Activated CD4-positive, alpha-beta T cell treated with anti-CD3 and anti-CD28 coated beads, Interleukin-10, Interleukin-2, amounts not matched to agents 100 ng/mL and 50 ng/mL, durations not matched to agents 16 hours and 8 hours (primary cell): ENCODE results near the gene ZBTB24.
"Not testable (repeated sequence)": the region's sequence is repeated elsewhere in the genome, so short reads cannot be mapped to it uniquely, and the experiment has no call there.

Experiments
- DNase-seq: peaks from one replicate; pipeline ENCODE4 v3.0.0-alpha.2; 2020

The ZBTB24 gene

DNA sequence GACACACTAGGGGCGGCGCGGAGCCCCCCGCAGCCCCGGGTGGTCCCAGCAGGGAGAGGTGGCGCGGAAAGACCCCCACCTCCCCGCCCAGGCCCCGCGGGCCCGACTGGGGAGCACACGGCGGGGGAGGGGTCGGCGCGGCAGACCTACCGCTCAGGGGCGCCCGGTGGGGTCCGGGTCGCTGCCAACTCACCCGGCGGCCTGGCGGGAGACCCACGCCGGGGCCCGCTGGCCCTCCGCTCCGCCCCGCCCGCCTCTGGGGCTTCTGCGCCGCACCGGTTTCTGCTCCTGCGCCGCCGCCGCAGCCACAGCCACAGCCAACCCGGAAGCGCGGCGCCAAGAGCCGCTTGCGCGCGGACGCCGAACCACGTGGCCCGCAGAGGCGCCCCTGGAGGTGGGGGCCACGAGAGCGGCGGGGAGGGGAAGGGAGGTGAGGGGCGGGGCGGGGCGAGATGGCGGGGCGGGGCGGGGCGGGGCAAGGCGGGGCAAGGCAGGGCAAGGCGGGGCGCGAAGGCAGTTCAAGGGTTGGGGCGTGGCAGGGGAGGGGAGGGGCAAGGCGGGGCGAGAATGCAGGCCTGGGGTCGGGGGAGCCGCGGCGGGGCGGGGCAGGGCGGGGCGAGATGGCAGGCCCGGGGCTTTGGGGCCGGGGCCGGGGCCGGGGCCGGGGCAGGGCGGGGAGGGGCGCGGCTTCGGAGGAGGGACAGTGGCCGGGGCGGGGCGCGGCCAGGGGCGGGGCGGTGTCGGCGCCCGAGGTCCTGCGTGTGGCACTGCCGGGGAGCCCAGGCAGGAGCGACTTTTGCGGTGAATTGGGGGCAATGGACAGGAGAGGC, at the start of gene ZBTB24:
Gene ZBTB24, minus strand, starts transcription at position 315 of the 830 bp plus-strand sequence. CDS start 1,193 bp downstream, outside the sequence.
- peak; percentile 95 for DNase-seq

GRCh38 chr6:109531446-109531845, 48.4 kb upstream of the ZBTB24 start:
- no peak for DNase-seq

GRCh38 chr6:109527989-109528388, 45.0 kb upstream of the ZBTB24 start:
- DNase-seq: no peak

DNA sequence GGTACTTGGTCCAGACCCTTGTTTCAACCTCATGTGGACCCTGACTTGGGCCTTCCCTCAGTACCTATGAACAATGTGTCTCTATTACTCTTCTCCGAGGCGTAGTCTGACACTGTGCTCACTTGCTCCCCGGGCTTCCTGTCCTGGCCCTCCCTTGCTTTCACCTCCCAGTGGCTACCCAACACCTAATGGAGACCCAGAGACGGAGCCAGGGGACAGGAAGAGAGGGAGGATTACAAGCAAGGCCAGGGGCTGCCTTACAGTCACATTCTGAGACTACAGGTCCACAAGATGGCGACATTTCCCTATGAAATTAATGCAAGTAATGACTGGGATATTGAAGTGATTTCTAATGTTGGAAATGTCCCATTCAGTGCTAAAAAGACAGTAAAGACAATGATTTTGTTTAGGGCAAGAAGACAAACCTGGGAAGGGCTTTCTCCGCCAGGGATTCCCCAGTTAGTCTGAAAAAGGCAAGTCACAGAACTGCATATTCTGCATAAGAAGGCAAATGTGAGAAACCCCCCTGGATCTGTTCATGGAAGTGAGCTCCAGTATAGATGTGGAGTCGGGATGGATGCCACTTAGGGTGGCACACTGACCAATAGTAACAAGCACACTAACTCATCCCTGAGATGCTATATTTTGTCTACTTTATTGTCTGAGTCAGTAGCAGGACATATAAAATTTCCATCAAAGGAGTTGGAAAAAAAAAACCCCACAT, 44.0 kb upstream of the ZBTB24 start:
- DNase-seq: peak; percentile 67

DNA sequence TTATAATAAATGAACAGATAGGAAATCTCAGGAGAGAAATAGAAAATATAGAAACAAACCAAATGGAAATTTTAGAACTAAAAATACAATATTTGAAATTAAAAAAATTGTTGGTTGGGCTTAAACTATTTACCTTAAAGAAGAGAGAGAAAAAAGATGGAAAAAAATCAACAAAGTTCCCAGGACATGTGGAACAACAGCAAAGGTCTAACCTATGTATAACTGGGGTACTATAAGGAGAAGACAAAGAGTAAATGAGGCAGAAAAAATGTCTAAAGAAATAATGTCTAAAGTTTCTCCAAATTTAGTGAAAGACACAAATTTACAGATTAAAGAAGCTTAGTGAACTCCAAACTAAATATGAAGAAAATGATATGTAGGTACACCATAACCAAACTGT, 41.1 kb upstream of the ZBTB24 start:
- no peak for DNase-seq

GRCh38 chr6:109523478-109523877, 40.5 kb upstream of the ZBTB24 start:
- no peak for DNase-seq

- DNase-seq: no peak
These were observed 38.1 kb upstream of the ZBTB24 start for GRCh38 chr6:109521080-109521479.

DNA sequence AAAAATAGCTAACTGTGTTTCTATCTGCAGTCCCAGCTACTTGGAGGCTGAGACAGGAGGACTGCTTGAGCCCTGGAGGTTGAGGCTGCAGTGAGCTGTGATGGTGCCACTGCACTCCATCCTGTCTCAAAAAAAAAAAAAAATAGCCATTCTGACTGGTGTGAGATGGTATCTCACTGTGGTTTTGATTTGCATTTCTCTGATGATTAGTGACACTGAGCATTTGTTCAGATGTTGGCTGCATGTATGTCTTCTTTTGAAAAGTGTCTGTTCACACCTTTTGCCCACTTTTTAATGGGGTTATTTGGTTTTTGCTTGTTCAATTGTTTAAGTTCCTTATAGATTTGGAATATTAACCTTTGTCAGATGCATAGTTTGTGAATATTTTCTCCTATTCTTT, 36.6 kb upstream of the ZBTB24 start:
- not testable (repeated sequence) for DNase-seq

- no peak for DNase-seq
These were observed 33.9 kb upstream of the ZBTB24 start for GRCh38 chr6:109516929-109517328.

DNA sequence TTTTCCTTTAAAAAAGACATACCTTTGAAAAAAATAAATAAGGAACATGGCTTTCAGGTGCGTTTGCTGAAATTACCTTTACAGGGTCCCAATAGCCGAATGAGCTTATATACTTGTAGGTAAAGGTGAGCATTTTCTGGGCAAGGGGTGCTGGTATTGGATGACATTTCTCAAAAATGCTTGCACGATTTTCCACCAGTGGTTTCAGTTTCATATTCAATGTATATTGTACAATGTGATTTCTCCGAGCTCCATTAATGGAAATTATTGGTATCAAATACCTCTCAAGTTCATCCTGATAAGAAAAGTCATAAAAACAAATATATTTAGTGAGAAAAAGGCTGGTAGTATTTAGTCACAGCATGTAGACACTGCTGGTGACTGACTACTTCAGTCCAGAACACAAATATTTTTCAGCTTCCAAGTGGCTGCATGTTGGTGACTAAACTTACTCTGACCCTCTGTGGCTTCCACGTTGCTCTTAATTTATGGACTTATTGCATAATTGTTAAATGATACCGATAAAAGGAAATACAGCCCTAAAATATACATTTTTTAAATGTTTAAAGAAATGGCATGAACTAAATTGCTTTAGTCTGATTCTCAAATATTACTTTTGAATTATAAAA, 32.9 kb upstream of the ZBTB24 start:
- peak; percentile 27 for DNase-seq

- DNase-seq: no peak
These were observed 31.9 kb upstream of the ZBTB24 start for GRCh38 chr6:109514946-109515345.

- peak; percentile 10 for DNase-seq
These were observed 30.6 kb upstream of the ZBTB24 start for GRCh38 chr6:109513571-109514071.

DNA sequence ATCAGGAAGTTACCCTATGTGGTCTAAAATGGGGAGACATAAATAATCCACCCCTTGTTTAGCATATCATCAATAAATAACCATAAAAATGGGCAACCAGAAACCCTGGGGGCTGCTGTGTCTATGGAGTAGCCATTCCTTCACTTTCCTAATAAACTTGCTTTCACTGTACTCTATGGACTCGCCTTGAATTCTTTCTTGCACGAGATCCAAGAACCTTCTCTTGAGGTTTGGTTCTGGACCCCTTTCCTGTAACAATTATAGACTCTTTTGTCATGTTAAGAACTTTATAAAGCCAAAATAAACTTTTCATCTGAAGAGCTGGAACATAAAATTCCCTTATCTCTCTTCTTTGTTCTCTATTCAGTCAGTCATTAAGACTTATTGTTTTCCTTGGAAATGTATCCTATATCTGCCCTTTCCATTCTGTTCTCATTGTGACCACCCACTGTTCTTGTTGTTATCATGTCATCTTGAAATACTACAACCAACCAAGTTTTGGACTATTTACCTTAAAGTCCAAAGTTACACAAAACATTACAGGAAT, 29.3 kb upstream of the ZBTB24 start:
- no peak for DNase-seq

DNA sequence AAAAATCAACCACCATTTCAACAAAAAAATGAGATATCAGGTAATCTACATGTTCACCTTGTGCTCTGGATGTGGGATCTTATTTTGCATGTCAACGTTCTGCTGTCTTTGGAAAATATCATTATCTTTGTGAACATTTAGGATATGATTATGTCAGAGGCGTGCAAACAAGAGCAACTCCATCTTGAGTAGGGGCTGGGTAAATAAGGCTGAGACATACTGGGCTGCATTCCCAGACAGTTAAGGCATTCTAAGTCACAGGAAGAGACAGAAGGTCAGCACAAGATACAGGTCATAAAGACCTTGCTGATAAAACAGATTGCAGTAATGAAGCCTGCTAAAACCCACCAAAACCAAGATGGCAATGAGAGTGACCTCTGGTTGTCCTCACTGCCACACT, 28.8 kb upstream of the ZBTB24 start:
- DNase-seq: no peak

- no peak for DNase-seq
These were observed 27.3 kb upstream of the ZBTB24 start for GRCh38 chr6:109510358-109510757.

GRCh38 chr6:109508166-109508860, 25.3 kb upstream of the ZBTB24 start:
- DNase-seq: no peak

- DNase-seq: no peak
These were observed 24.6 kb upstream of the ZBTB24 start for GRCh38 chr6:109507490-109508072.

DNA sequence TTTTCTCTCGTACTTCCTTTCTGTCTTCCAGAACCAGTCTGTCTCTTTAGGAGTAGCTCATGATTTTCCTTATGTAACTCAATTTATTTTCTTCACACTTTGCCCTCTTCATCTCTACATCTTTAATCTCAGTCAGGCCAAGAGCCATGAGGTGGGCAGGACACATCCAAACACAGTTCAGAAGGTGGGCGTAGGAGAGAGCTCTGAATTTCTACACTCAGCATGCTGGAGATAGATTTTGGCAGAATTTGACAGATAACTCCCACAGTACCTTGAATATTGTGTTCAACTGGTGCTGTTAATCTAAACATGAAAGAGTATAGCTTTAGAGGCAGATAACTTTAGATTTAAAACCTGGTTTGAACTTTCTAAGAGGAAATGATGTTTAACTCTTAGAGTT, 23.8 kb upstream of the ZBTB24 start:
- no peak for DNase-seq

- DNase-seq: no peak
These were observed 23.3 kb upstream of the ZBTB24 start for GRCh38 chr6:109506314-109506713.

GRCh38 chr6:109503327-109504224, 20.6 kb upstream of the ZBTB24 start:
- no peak for DNase-seq

DNA sequence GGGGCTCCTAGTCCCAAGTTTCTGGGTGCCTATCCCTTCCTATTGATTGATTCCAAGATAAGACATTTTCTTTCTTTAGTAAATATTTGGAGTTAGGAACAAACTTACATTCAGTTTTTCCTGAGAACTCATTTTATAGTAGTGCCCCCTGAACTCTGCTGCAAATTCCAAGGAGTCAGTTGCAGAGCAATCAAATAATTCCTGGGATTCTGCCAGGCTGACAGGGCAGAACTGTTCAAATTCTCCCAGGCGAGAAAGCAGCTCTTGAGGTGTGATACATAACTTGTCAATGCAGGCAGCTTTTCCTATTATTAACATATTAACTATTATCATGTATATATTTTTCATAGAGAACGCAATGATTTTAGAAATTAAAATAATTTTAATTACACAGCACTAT, 15.9 kb upstream of the ZBTB24 start:
- DNase-seq: no peak
